ENCODE results near the gene TRPC4AP.

Gene TRPC4AP

GRCh38 chr20:35088231-35089145 lies 4.1 kb downstream of the TRPC4AP start:
- no peak for ATAC-seq
- no peak for TF ChIP-seq RARB (CRISPR knock-in tag; IDR thresholded peaks at IDR 0.05)
- TF ChIP-seq BACH2 (CRISPR knock-in tag; IDR thresholded peaks at IDR 0.05; ENCODE audit: borderline replicate concordance): no peak
- TF ChIP-seq TSHZ2 (CRISPR knock-in tag; IDR thresholded peaks at IDR 0.05): no peak
- no peak for TF ChIP-seq ZNF8 (CRISPR knock-in tag; IDR thresholded peaks at IDR 0.05)
- TF ChIP-seq TOX (CRISPR knock-in tag; IDR thresholded peaks at IDR 0.05; ENCODE audit: borderline replicate concordance): no peak
- TF ChIP-seq, protein P1, sequence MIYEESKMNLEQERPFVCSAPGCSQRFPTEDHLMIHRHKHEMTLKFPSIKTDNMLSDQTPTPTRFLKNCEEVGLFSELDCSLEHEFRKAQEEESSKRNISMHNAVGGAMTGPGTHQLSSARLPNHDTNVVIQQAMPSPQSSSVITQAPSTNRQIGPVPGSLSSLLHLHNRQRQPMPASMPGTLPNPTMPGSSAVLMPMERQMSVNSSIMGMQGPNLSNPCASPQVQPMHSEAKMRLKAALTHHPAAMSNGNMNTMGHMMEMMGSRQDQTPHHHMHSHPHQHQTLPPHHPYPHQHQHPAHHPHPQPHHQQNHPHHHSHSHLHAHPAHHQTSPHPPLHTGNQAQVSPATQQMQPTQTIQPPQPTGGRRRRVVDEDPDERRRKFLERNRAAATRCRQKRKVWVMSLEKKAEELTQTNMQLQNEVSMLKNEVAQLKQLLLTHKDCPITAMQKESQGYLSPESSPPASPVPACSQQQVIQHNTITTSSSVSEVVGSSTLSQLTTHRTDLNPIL (CRISPR knock-in tag; IDR thresholded peaks at IDR 0.05; ENCODE audit: low read depth): no peak
- no peak for TF ChIP-seq ZFP3 (CRISPR knock-in tag; IDR thresholded peaks at IDR 0.05)
- no peak for TF ChIP-seq SNAI2 (CRISPR knock-in tag; IDR thresholded peaks at IDR 0.05)
- TF ChIP-seq ZC3H10 (CRISPR knock-in tag; IDR thresholded peaks at IDR 0.05): no peak
- no peak for TF ChIP-seq ZNF70 (CRISPR knock-in tag; IDR thresholded peaks at IDR 0.05)
- TF ChIP-seq ZFP30 (CRISPR knock-in tag; IDR thresholded peaks at IDR 0.05): no peak
- no peak for TF ChIP-seq OSR1 (CRISPR knock-in tag; IDR thresholded peaks at IDR 0.05)
- no peak for TF ChIP-seq ZNF565 (CRISPR knock-in tag; conservative IDR thresholded peaks at IDR 0.05; ENCODE audit: low read depth)
- TF ChIP-seq ISL1 (CRISPR knock-in tag; IDR thresholded peaks at IDR 0.05): no peak

GRCh38 chr20:35087791-35088190 lies 4.8 kb downstream of the TRPC4AP start:
- TF ChIP-seq ARNTL (CRISPR knock-in tag; IDR thresholded peaks at IDR 0.05; ENCODE audit: borderline replicate concordance, low read depth): no peak
- TF ChIP-seq, protein P1 (CRISPR knock-in tag; IDR thresholded peaks at IDR 0.05; ENCODE audit: low read depth): no peak
- no peak for TF ChIP-seq POU6F1 (CRISPR knock-in tag; IDR thresholded peaks at IDR 0.05; ENCODE audit: borderline replicate concordance, low read depth)
- TF ChIP-seq, protein P2, sequence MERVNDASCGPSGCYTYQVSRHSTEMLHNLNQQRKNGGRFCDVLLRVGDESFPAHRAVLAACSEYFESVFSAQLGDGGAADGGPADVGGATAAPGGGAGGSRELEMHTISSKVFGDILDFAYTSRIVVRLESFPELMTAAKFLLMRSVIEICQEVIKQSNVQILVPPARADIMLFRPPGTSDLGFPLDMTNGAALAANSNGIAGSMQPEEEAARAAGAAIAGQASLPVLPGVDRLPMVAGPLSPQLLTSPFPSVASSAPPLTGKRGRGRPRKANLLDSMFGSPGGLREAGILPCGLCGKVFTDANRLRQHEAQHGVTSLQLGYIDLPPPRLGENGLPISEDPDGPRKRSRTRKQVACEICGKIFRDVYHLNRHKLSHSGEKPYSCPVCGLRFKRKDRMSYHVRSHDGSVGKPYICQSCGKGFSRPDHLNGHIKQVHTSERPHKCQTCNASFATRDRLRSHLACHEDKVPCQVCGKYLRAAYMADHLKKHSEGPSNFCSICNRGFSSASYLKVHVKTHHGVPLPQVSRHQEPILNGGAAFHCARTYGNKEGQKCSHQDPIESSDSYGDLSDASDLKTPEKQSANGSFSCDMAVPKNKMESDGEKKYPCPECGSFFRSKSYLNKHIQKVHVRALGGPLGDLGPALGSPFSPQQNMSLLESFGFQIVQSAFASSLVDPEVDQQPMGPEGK (CRISPR knock-in tag; IDR thresholded peaks at IDR 0.05; ENCODE audit: borderline replicate concordance): no peak
- TF ChIP-seq ESRRG (CRISPR knock-in tag; IDR thresholded peaks at IDR 0.05): no peak
- TF ChIP-seq TOX (CRISPR knock-in tag; IDR thresholded peaks at IDR 0.05; ENCODE audit: borderline replicate concordance): no peak
- no peak for TF ChIP-seq ISL1 (CRISPR knock-in tag; IDR thresholded peaks at IDR 0.05)
- no peak for TF ChIP-seq GLIS3 (CRISPR knock-in tag; IDR thresholded peaks at IDR 0.05)
- no peak for TF ChIP-seq ZNF565 (CRISPR knock-in tag; conservative IDR thresholded peaks at IDR 0.05; ENCODE audit: low read depth)
- no peak for TF ChIP-seq ZFP3 (CRISPR knock-in tag; IDR thresholded peaks at IDR 0.05)
- no peak for TF ChIP-seq TSHZ2 (CRISPR knock-in tag; IDR thresholded peaks at IDR 0.05)
- no peak for TF ChIP-seq ZNF8 (CRISPR knock-in tag; IDR thresholded peaks at IDR 0.05)
- TF ChIP-seq ZC3H10 (CRISPR knock-in tag; IDR thresholded peaks at IDR 0.05): no peak
- TF ChIP-seq ZFP30 (CRISPR knock-in tag; IDR thresholded peaks at IDR 0.05): no peak
- no peak for TF ChIP-seq ZNF70 (CRISPR knock-in tag; IDR thresholded peaks at IDR 0.05)
- TF ChIP-seq SNAI2 (CRISPR knock-in tag; IDR thresholded peaks at IDR 0.05): no peak
- TF ChIP-seq BACH2 (CRISPR knock-in tag; IDR thresholded peaks at IDR 0.05; ENCODE audit: borderline replicate concordance): no peak

More at GRCh38 chr20:35087791-35088190, 4.8 kb downstream of the TRPC4AP start:
- no peak for ATAC-seq
